Stimulated activated naive CD4-positive, alpha-beta T cell treated with Interleukin-2 at 50 U/mL for 16 hours (primary cell): Measurements from ENCODE around the gene SLC6A1.
"Not testable (repeated sequence)": the region's sequence is repeated elsewhere in the genome, so short reads cannot be mapped to it uniquely, and the experiment has no call there.

Experiments used
- DNase-seq: peaks from one replicate; lab custom pipeline; 2025; lab: John Stamatoyannopoulos, UW

Gene SLC6A1

DNA sequence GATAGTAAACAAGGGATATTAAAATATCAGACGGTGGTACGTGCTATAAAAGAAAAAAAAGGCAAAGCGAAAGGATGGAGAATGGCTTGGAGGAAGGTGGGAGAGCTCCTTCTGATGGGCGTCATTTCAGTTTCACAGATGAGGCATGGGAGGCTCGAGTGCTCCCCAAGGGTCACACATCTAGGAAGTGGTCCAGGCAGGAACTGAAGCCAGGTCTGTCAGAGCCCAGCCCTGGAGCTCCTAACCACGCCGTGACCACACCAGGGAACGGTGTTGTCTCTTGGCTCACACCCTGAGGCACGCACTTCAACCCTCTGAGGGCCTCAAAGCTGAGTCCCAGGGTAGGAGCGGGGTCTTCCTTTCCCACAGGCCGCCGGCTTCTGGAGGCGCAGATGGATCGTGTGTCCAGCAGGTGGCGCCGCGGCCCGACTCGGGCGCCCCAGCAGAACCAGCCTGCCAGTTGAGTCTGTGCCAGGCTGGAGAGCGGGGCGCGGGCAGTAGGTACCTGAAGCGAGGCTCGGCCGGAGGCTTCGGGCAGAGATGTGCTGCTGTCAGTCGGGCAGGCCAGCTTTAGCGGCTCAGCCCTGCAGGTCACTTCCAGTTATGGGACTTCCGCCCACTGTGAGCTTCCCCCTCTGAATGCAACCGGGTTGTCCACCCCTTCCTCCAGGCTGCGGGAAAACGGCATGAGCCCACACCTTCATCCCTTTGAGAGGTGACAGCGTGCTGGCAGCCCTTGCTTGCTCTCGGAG, 68.1 kb downstream of the SLC6A1 start:
- DNase-seq, result peak; percentile 9

GRCh38 chr3:11061268-11061871, 68.8 kb downstream of the SLC6A1 start:
- not testable (repeated sequence) for DNase-seq

DNA sequence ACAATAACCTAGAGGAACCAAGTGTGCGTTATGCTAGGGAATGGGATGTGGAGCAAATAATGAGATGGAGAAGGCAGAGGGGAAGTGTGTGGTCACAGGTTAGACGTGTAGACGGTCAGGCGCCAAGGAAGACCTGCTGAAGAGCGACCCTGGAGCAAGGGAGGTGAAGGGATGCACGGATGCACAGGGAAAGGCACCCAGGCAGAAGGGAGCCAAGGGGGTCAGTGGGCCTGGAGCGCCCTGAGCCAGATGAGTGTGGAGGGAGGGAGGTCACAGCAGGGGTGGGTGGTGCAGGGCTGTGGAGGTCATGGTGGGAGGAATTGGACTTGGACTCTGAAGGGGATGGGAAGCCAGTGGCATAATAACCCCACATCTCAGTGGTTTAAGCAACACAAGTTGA, 70.2 kb downstream of the SLC6A1 start:
- DNase-seq, result no peak

DNA sequence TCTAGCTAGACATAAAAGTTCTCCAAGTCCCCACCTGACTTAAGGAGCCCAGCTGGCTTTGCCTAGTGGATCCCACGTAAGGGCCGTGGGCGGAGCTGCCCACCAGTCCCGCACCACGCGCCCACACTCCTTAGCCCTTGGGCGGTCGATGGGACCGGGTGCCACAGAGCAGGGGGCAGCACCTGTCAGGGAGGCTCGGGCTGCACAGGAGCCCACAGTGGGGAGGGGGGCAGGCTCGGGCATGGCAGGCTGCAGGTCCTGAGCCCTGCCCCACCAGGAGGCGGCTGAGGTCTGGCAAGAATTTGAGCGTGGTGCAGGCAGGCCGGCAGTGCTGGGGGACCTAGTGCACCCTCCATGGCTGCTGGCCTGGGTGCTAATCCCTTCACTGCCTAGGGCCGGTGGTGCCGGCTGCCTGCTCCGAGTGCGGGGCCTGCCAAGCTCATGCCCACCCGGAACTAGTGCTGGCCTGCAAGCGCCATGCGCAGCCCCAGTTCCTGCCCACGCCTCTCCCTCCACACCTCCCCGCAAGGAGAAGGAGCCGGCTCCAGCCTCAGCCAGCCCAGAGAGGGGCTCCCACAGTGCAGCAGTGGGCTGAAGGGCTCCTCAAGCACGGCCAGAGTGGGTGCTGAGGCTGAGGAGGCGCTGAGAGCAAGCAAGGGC, 78.7 kb downstream of the SLC6A1 start:
- DNase-seq, result no peak

DNA sequence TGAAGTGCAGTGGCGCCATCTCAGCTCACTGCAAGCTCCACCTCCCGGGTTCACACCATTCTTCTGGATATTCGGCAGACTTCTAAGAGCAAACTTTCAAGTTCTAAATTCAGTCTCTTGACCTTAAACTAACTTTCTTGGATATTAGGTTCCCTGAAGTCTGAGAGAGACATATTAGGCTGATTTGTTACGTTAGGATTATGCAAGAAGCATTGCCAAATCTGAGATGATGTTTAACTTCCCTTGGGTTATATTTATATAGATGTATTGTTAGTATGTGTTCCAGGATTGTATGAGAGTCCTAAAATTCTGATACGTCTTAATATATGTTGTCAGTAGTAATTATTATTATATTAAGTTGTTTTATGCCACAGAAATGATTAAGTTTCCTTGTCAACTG, 80.1 kb downstream of the SLC6A1 start:
- DNase-seq, result no peak

DNA sequence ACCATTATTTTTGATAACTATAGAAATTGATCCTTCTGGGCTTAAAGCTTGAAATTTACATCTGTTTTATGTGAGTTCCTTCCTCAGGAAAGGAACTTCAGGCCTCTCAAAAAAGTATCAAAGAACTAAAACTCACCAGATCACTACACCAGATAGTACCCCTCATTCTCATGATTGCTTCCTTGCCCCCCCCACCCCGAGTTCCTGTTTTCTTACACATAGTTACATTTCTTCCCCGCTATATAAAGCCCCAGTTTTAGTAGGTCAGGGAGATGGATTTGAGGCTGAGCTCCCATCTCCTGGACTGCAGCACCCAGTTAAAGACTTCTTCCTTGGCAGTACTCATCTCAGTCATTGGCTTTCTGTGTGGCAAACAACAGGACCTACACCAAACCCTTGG, 81.5 kb downstream of the SLC6A1 start:
- DNase-seq, result no peak

GRCh38 chr3:11074451-11074850, 81.9 kb downstream of the SLC6A1 start:
- no peak for DNase-seq

DNA sequence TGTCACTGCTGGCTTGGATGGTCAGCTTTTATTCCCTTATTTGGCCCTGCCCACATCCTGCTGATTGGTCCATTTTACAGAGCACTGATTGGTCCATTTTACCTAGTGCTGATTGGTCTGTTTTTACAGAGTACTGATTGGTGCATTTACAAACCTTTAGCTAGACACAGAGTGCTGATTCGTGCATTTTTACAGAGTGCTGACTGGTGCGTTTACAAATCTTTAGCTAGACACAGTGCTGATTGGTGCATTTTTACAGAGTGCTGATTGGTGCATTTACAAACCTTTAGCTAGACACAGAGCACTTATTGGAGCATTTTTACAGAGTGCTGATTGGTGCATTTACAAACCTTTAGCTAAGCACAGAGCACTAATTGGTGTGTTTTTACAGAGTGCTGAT, 82.6 kb downstream of the SLC6A1 start:
- DNase-seq, result not testable (repeated sequence)

GRCh38 chr3:11076711-11077110, 84.2 kb downstream of the SLC6A1 start:
- DNase-seq, result no peak

GRCh38 chr3:11077466-11077865, 84.9 kb downstream of the SLC6A1 start:
- no peak for DNase-seq

GRCh38 chr3:11078826-11079515, 86.4 kb downstream of the SLC6A1 start:
- no peak for DNase-seq

GRCh38 chr3:11080492-11080891, 87.9 kb downstream of the SLC6A1 start:
- DNase-seq, result no peak

- no peak for DNase-seq
Observed at GRCh38 chr3:11084098-11084497, 91.5 kb downstream of the SLC6A1 start.

DNA sequence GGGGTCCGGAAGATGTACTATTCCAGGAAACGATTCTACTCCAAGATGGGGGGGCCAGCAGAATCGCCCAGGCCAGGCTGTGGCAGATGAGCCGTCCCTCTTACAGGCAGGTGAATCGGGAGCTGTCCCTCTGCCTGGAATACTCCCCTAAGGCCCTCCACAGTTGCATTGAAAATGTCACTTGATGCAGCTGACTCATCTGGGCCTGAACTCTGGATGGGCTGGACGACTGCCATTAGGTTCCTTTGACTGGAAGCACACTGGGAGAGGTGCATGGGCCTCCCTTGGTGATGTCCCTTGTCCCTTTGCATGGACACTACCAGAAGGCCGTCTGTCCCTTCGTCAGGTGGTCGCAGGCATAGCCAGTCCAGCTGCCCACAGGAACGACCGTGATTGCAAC, 92.1 kb downstream of the SLC6A1 start:
- DNase-seq, result no peak

DNA sequence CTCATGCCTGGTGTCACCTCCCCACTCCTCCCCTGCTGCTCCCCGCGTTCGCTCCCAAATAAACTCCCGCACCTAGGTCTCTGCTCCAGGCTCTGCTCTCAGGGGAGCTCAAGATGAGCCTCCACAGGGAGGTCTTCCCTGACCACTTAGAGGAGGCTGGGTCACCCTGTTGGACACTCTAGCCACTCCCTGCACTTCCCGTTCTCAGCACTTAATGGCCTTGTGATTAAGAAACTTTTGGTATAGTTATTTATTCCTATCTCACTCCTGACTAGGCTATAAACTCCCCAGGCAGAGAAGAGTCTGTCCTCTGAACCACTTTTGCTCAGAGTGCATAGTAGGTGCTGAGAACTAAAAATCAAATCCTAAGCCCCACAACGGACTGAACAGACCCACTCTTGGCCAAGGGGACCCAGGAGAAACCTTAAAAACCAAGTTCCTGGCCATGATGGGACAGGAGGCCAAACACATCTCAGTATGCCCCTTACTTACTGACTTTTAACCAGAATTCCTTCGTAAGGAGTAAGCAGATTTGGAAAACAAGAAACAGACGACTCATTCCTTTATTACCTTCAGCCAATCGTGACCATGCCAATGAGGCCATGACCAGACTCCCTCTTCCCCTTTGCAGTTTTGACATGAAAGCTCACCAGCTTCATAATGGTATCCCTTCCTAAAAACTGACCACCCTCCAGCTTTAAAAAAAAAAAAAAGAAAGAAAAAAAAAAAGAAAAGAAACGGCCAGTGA, 92.7 kb downstream of the SLC6A1 start:
- DNase-seq, result no peak

GRCh38 chr3:11086856-11087255, 94.3 kb downstream of the SLC6A1 start:
- DNase-seq, result no peak

DNA sequence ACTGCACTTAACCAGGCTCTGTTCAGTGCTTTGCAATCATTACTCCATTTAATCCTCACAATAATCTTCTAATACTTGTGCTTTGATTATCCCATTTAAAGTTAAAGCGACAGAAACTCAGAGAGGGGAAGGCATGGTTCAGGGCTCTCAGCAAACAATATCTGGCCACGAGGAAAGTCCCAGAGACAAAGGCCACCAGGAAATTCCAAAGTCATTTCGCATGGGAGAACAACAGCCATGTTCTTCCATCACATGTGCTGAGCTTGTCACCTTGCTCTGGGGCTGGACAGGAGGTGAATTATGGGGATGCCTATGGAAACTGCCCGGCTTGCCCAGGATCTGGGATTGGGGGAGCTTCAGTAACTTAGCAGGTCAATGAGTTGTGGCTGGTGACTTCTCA, 95.5 kb downstream of the SLC6A1 start:
- no peak for DNase-seq

GRCh38 chr3:11088831-11089230, 96.3 kb downstream of the SLC6A1 start:
- no peak for DNase-seq
